AG09309 (cell line): ENCODE measurements around the gene NDEL1.

Experiments used
- DNase-seq: peaks from one replicate; pipeline ENCODE4 v3.0.0-alpha.2; 2010; ENCODE audit warnings: low read depth
- H3K4me3 ChIP-seq: 2 replicates; pipeline ENCODE4 v1.5.1; 2011; ENCODE audit warnings: mild to moderate bottlenecking, low read depth, low read length, moderate library complexity; ENCODE audit not compliant: control insufficient read depth
- CTCF ChIP-seq: IDR thresholded peaks from 2 replicates; pipeline ENCODE4 v1.5.1; 2011; ENCODE audit warnings: mild to moderate bottlenecking, low read depth, low read length, inconsistent platforms; ENCODE audit not compliant: insufficient read depth, control insufficient read depth; ENCODE audit errors: missing control alignments

The NDEL1 gene

GRCh38 chr17:8435245-8436168, at the start of gene NDEL1:
TSS of gene NDEL1 (plus strand) at chr17:8435884. CDS start at chr17:8444272, 8,388 bp downstream.
- peak within 1 kb of the TSS; percentile 81 for H3K4me3 ChIP-seq
- no peak for TF ChIP-seq CTCF
- DNase-seq: peak; percentile 90

GRCh38 chr17:8386841-8387240, 48.8 kb upstream of the NDEL1 start:
- H3K4me3 ChIP-seq: no peak overlapping the region
- no peak for TF ChIP-seq CTCF
- no peak for DNase-seq

GRCh38 chr17:8387914-8388651, 47.6 kb upstream of the NDEL1 start:
- TF ChIP-seq CTCF: no peak
- no peak overlapping the region for H3K4me3 ChIP-seq
- no peak for DNase-seq

- TF ChIP-seq CTCF: no peak
- DNase-seq: no peak
- H3K4me3 ChIP-seq: no peak overlapping the region
Measured at GRCh38 chr17:8391711-8392110, 44.0 kb upstream of the NDEL1 start.

- DNase-seq: no peak
- TF ChIP-seq CTCF: no peak
- H3K4me3 ChIP-seq: no peak overlapping the region
Measured at GRCh38 chr17:8392274-8392673, 43.4 kb upstream of the NDEL1 start.

GRCh38 chr17:8392674-8393469, 42.8 kb upstream of the NDEL1 start:
- no peak for DNase-seq
- TF ChIP-seq CTCF: no peak
- H3K4me3 ChIP-seq: no peak overlapping the region
